Breast epithelium (tissue), 4 donors: ENCODE measurements around the gene MRPL30. TPM values are rescaled to one million over a fixed set of nuclear protein-coding genes. Genes with fewer than 3 reads are reported as not detected.
A peak's percentile ranks its signal among the peaks of the same experiment; 100 is the strongest.
"Not testable (repeated sequence)": the region's sequence is repeated elsewhere in the genome, so short reads cannot be mapped to it uniquely, and the experiment has no call there.

ENCODE experiments used
- DNase-seq, 2 donors: peaks; one replicate each; pipeline ENCODE4 v3.0.0-alpha.2; 2019; ENCODE audit warnings: low spot score in 2 of 2
- H3K27ac ChIP-seq, 2 donors: fragments of 200-600 bp; sonication (generic) in 1 of 2; one replicate each; pipeline ENCODE4 v1.5.1; 2016 to 2019; ENCODE audit warnings: mild to moderate bottlenecking in 1 of 2
- H3K27me3 ChIP-seq, 2 donors: fragments of 200-600 bp; sonication (generic) in 1 of 2; one replicate each; pipeline versions ENCODE4 v1.5.1 to v1.6.0; 2017 to 2019; ENCODE audit warnings: control low read depth in 1 of 2, mild to moderate bottlenecking in 1 of 2
- H3K36me3 ChIP-seq: fragments of 200-600 bp; one replicate; pipeline ENCODE4 v1.5.1; 2019
- H3K4me1 ChIP-seq, 2 donors: fragments of 200-600 bp; sonication (generic); one replicate each; pipeline ENCODE4 v1.5.1; 2016 to 2019; ENCODE audit warnings: control low read depth in 1 of 2
- H3K4me3 ChIP-seq, 3 donors: fragments of 200-600 bp; sonication (generic); 1 replicate in 2 of 3; 2 replicates in 1 of 3; pipeline ENCODE4 v1.5.1; 2016 to 2019; ENCODE audit warnings: mild to moderate bottlenecking in 3 of 3, moderate library complexity in 2 of 3
- H3K9me3 ChIP-seq, 2 donors: fragments of 200-600 bp; sonication (generic) in 1 of 2; one replicate each; pipeline ENCODE4 v1.5.1; 2016 to 2019; ENCODE audit warnings: control low read depth in 1 of 2
- POLR2A ChIP-seq: fragments of 450-650 bp; IDR thresholded peaks from one replicate; pipeline ENCODE4 v1.6.1; 2016; ENCODE audit warnings: antibody characterized with exemption, mild to moderate bottlenecking, moderate library complexity
- POLR2AphosphoS5 ChIP-seq, 3 donors: sonication (generic); formaldehyde crosslinking; IDR thresholded peaks; one replicate each; pipeline ENCODE4 v1.6.1; 2017; ENCODE audit warnings: antibody characterized with exemption in 3 of 3
- intact Hi-C: fragments of 100-400 bp; cut with DNase I; formaldehyde crosslinking; loops from one replicate; pipeline ENCODE4 v1.15.1; 2023; ENCODE audit warnings: low total_unique reads
- total RNA-seq, 3 donors: library from RNA; depleted of rRNA; stranded (reverse); fragments of >200 nt; gene quantifications; one replicate each; pipeline ENCODE4 v1.1.0, GENCODE V29; 2016
- TF ChIP-seq, protein P1 (sequence below), 3 donors: fragments of 450-650 bp; IDR thresholded peaks; one replicate each; pipeline ENCODE4 v1.5.1; 2016 to 2017; ENCODE audit warnings: antibody characterized with exemption in 3 of 3, mild to moderate bottlenecking in 3 of 3, moderate library complexity in 3 of 3

Gene MRPL30
- total RNA-seq, 3 donors from 2014 or later: 30.4 to 37.5 (median 35.1) TPM

DNA sequence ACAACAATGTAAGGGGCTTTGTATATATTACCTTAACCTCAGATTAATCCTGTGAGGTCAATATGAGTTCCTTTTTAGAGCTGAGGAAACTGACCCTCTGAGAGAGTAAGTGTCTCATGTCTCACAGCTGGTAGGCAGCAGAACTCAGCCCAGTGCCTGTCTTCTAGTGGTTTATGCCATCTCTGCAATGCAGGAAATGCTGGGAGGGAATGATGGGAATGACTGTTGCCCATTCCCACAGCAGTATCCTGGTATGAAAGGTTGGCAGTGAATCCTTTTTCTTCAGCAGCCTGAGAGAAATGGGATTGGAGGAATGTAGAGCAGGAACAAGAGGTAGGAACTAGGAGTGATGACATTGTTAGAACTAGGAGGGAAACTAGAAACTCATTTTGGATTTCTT is 6.0 kb downstream of the MRPL30 start:
- no peak for DNase-seq
- Histone ChIP-seq H3K27ac (no peak overlapping the region), H3K27me3 (no peaks in the 10 kb centered on the region), H3K4me1 (no peaks in the 10 kb centered on the region), H3K4me3 (no peak overlapping the region), H3K36me3 (no peaks in the 10 kb centered on the region), H3K9me3 (no peaks in the 10 kb centered on the region)
- intact Hi-C loops: no loop called here
- TF ChIP-seq POLR2AphosphoS5 (IDR thresholded peaks at IDR 0.05) (no peak), POLR2A (no peak)
- TF ChIP-seq, protein P1, sequence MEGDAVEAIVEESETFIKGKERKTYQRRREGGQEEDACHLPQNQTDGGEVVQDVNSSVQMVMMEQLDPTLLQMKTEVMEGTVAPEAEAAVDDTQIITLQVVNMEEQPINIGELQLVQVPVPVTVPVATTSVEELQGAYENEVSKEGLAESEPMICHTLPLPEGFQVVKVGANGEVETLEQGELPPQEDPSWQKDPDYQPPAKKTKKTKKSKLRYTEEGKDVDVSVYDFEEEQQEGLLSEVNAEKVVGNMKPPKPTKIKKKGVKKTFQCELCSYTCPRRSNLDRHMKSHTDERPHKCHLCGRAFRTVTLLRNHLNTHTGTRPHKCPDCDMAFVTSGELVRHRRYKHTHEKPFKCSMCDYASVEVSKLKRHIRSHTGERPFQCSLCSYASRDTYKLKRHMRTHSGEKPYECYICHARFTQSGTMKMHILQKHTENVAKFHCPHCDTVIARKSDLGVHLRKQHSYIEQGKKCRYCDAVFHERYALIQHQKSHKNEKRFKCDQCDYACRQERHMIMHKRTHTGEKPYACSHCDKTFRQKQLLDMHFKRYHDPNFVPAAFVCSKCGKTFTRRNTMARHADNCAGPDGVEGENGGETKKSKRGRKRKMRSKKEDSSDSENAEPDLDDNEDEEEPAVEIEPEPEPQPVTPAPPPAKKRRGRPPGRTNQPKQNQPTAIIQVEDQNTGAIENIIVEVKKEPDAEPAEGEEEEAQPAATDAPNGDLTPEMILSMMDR (IDR thresholded peaks at IDR 0.05): no peak

DNA sequence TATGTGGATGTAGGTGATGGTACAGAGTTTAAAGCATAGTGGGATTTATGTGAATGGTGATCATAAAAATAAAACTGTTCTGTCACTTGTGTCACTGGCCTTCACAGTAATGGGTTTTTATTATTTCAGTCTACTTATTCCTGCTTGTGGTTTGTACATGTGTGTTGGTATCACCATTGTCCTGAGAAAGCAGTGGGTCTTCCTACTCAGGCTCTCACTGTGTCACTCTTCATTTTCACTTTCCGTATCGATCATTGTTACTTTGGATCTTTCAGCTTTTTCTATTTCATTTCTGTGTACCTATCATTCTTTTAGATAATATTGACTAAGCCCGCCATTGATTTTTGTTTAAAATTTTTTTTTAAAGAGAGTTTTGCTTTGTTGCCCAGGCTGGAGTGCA is 7.4 kb downstream of the MRPL30 start:
- TF ChIP-seq POLR2AphosphoS5 (IDR thresholded peaks at IDR 0.05): no peak
- no peak for TF ChIP-seq POLR2A
- TF ChIP-seq, protein P1 (IDR thresholded peaks at IDR 0.05): no peak
- Histone ChIP-seq H3K27ac (no peak overlapping the region), H3K4me1 (no peaks in the 10 kb centered on the region), H3K36me3 (no peaks in the 10 kb centered on the region), H3K4me3 (no peak overlapping the region), H3K9me3 (no peaks in the 10 kb centered on the region), H3K27me3 (no peaks in the 10 kb centered on the region)
- DNase-seq: no peak
- intact Hi-C loops: no loop called here

DNA sequence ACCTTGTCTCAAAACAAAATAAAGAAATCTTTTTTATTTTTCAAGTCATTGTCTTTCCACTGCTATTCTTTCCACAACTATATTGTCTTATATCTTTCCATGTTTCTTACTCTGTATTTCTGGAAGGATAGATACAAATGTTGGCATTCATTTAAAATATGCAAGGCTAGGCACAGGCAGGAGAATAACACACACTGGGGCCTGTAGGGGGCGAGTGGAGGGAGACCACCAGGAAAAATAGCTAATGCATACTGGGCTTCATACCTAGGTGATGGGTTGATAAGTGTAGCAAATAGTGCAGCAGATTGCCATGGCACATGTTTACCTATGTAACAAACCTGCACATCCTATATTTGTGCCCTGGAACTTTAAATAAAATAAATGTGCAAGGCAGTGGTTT is 9.6 kb downstream of the MRPL30 start:
- Histone ChIP-seq H3K27ac (no peak overlapping the region), H3K4me3 (no peak overlapping the region), H3K36me3 (no peaks in the 10 kb centered on the region), H3K4me1 (no peaks in the 10 kb centered on the region), H3K9me3 (no peaks in the 10 kb centered on the region), H3K27me3 (no peaks in the 10 kb centered on the region)
- TF ChIP-seq, protein P1 (IDR thresholded peaks at IDR 0.05): no peak
- TF ChIP-seq POLR2A (no peak), POLR2AphosphoS5 (IDR thresholded peaks at IDR 0.05) (no peak)
- DNase-seq: no peak
- intact Hi-C loops: no loop called here

DNA sequence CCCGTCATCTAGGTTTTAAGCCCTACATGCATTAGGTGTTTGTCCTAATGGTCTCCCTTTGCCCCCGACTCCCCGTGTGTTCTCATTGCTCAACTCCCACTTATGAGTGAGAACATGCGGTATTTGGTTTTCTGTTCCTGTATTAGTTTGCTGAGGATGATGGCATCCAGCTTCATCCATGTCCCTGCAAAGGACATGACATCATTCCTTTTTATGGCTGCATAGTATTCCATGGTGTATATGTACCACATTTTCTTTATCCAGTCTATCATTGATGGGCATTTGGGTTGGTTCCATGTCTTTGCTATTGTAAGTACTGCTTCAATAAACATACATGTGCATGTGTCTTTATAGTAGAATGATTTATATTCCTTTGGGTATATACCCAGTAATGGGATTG is 11.4 kb downstream of the MRPL30 start:
- not testable (repeated sequence) for H3K36me3 ChIP-seq

DNA sequence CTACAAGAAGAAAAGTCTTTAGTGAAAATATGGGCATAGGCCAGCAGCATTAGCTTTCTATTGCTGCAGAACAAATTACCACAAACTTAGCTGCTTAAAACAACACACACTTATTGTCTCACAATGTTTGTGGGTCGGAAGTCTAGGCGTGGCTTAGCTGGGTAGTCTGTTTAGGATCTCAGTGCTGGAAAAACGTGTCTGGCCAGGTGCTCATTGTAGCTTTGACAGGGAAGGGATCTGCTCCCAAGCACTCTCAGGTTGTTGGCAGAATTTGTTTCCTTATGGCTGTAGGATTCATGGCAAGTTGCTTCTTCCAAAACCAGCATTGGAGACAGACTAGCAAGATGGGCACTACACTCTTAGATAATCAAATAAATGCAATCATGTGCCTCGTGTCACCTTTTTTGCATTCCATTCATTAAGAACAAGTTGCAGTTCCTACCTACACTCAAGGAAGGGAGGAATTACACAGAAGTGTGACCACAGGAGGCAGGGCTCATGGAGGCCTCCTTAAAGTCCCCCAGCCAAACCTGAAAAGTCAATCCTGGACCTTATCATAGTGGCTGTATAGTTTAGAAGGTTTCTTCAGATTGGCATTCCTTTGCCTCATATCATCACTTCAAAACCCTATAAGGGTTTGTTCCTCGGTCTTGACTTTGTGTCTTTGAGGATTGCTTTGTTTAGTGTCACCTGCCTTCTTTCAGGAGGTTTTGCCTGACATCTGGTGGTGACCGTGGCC is 17.3 kb downstream of the MRPL30 start:
- intact Hi-C loops: no loop called here
- no peak for TF ChIP-seq POLR2A
- Histone ChIP-seq H3K36me3 (no peaks in the 10 kb centered on the region), H3K4me1 (no peaks in the 10 kb centered on the region), H3K9me3 (no peaks in the 10 kb centered on the region), H3K4me3 (no peak overlapping the region), H3K27ac (peak overlapping the region in 1 of 2 donors; percentile 36), H3K27me3 (no peaks in the 10 kb centered on the region)
- DNase-seq: peak in 1 of 2 donors; percentile 26

More for the DNA sequence above, 11.4 kb downstream of the MRPL30 start:
- intact Hi-C loops, H3K27ac ChIP-seq, H3K27me3 ChIP-seq, H3K9me3 ChIP-seq, H3K4me3 ChIP-seq, H3K4me1 ChIP-seq, DNase-seq: not testable (repeated sequence)

DNA sequence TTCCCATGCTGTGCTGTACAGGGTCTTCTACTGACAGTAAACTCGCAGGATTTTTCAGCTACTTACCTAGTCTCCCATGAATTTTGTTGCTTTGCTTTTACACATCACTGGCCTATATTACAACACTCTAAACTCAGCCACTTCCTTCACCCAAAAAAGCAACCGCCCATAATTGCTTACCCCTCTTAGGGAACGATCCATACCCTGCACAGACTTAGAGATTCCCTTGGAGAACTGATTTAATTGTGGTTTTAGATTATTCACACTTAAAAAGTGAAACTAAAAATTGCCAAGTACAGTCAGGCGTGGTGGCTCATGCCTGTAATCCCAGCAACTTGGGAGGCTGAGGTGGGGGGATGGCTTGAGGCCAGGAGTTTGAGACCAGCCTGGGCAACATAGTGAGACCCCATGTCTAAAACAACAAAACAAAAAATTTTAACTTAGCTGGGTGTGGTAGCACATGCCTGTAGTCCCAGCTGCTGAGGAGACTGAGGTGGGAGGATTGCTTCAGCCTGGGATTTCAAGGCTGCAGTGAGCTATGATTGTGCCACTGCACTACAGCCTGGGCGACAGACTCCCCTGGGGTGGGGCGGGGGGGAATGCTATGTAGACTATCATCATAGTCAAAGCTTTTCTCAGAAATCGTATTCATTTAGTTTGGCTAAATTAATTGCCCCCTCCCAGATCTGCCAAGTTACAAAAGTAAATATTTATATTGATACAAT is 19.3 kb downstream of the MRPL30 start:
- Histone ChIP-seq H3K27ac (no peak overlapping the region), H3K9me3 (peaks cover 0 to under 1% of the 10 kb centered on the region in 2 donors), H3K27me3 (no peaks in the 10 kb centered on the region), H3K4me3 (no peak overlapping the region), H3K36me3 (no peaks in the 10 kb centered on the region), H3K4me1 (no peaks in the 10 kb centered on the region)
- intact Hi-C loops: no loop called here
- TF ChIP-seq POLR2A (no peak), POLR2AphosphoS5 (IDR thresholded peaks at IDR 0.05) (no peak)
- TF ChIP-seq, protein P1 (IDR thresholded peaks at IDR 0.05): no peak
- no peak for DNase-seq
